CD4-positive, alpha-beta T cell treated with Interleukin-4 for 4 hours (primary cell): ENCODE data around the gene CFAP92.
"Not testable (repeated sequence)": the region's sequence is repeated elsewhere in the genome, so short reads cannot be mapped to it uniquely, and the experiment has no call there.

Source experiments
- DNase-seq: peaks from one replicate; pipeline ENCODE4 v3.0.0-alpha.2; 2020

Gene CFAP92

DNA sequence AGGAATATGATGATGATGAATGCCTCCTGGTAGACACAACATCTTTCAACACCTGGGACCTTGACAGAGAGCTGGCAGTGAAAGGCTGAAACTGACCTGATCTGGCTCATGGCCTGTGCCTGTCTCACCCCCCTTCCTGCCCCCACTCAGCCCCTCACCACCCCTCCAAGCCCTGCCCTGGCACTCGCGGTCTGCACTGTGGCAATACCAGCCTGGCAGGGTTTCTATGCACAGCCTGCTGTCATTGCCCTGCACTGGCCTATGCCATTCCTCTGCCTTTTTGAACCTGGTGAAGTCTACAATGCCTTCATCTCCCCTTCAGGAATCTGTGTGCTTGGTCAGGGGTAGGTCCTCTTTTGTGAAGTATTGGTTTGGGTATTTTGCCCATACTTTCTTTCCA, 58.0 kb downstream of the CFAP92 start:
- DNase-seq = no peak

GRCh38 chr3:128933922-128934253, 60.0 kb downstream of the CFAP92 start:
- no peak for DNase-seq

DNA sequence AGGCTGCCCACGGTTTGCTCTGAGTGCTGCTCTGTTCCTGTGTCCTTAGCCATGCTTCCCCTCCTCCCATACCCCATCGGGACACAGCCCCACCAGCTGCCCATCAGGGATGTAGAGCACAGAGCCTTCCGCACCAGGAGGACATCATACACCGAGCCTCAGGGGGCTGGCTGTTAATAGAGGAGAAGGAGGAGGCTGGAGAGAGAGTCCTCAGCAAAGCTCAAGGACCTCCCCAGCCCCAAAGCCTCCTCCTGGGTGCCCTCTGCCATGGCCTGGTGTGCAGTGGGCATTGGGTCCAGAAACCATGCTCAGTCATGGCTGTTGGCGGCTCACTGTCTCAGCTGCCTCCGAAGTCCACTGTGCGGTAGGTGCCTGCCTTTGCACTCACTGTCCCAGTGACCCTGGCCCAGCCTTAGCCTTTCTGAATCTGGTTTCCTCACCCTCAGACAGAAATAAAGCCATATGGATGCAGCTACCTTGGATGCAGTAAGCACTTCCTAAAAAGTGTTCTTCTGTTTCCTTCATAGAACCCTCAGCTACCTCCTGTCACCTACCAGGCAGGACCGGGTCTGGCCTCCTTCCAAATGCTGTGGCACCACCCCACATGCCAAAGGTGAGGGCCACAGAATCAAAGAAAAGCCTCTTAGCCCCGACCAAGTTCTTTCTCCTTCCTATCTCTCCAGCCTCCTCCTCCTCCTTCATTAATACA, 60.5 kb downstream of the CFAP92 start:
- DNase-seq = no peak

DNA sequence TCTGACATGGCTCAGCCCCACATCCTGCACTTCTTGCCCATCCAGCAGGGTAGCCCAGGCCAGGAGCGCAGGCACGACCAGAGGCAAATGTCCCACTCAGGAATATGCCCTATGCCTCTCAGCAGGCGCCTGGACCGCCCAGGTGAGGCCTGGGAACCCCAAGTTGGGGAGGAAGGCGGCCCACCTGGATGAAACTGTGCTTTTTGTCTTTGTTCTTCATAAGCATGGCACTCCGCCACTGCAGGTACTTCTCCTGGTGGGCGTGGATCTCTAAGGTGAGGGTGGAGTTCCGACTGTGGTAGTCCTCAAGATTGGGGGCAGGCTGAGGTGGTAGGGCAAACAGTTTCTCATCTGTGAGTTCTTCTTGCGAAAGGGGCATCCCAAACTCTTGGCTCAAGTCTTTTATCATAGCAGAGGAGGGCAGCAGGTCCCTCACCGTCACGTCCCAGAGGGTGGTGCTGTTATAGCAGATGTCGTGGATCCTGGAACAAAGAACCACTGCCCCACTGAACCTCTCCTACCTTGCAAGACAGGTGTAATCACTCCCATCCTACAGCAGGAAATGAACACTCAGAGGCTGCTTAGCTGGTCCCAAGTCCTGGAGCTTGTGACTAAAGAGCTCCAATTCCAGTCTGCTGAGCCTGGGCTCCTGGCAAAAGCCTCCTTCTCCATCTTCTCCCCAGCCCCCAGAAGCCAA, 61.2 kb downstream of the CFAP92 start:
- DNase-seq = no peak

DNA sequence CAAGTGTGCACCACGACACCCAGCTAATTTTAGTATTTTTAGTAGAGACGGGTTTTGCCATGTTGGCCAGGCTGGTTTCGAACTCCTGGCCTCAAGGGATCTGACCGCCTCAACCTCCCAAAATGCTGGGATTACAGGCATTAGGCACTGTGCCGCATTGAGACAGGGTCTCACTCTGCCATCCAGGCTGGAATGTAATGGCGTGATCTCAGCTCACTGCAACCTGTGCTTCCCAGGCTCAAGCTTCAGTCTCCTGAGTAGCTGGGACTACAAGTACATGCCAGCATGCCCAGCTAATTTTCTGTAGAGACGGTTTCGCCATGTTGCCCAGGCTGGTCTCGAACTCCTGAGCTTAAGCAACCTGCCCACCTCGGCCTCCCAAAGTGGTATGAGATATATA, 62.8 kb downstream of the CFAP92 start:
- DNase-seq = no peak

DNA sequence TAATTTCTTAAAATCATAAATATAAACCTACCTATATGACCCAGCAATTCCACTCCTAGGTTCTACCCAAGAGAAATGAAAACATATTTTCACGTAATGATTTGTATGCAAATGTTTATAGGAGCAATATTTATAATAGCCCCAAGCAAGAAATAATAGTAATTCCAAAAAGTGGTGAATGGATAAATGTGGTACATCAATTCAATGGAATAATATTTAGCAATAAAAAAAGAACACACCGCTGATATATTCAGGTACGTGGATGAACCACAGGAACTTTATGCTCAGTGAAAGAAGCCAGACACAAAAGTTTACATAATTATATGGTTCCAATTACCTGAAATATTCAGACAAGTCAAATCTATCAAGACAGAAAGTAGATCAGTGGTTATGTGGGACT, 64.5 kb downstream of the CFAP92 start:
- DNase-seq = no peak

DNA sequence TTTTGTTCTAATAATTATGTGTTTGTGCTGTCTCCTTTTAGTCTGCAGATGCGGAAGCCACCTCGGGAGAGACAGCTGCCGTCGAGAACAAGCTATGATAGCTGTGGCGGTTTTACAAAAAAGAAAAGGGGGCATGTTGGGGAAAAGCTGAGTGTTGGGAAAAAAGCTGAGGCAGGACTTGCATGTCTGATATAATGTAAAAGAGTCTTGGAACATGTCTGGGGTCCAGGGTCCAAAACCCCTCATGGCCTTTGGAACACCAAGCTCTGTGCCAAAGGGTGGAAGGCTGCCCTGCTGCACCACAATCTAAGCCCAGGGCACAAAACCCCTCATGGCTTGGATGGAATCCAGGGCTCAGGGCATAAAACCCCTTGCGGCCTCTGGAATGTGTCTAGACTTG, 69.9 kb downstream of the CFAP92 start:
- not testable (repeated sequence) for DNase-seq

DNA sequence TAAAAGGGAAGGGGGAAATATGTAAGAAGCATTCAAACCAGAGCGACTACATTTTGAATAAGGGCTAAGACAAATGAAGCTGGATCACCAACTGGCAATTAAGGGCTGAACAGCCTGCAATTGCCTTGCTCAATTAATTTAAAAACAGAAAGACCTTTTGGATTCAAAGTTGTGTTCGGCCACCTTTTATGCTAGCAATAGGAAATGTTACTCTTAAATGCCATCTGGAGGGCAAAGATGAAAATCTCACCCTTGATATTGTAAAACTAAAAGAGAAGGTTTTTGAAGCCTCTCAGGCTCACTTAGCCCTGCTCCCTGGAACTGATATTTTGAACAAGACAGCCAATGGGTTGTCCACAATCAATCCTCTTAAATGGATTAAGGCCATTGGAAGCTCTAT, 70.3 kb downstream of the CFAP92 start:
- peak; percentile 41 for DNase-seq

GRCh38 chr3:128922804-128923459, 70.9 kb downstream of the CFAP92 start:
- peak; percentile 55 for DNase-seq

GRCh38 chr3:128919988-128920387, 73.9 kb downstream of the CFAP92 start:
- DNase-seq = no peak

- no peak for DNase-seq
Observed at GRCh38 chr3:128917291-128917690, 76.6 kb downstream of the CFAP92 start.

GRCh38 chr3:128914966-128915645, 78.8 kb downstream of the CFAP92 start:
- DNase-seq = no peak

DNA sequence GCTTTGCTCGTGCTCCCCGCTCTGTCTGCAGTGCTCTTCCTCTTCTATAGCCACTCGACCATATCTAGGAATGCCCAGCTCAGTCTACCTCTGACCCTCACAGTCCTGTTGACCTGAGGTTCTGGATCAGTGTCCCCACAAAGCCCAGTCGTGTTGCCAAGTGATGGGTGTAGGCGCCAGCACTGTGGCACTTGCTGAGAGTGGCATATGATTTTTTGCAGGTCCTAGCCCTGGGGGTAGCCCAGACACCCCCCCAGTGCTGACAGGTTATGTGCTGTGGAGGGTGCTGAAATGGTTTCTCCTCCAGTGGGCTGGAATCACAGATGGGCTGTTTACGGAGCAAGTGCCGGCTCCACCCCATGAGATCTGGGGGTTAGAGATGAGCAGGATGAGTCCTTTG, 82.0 kb downstream of the CFAP92 start:
- DNase-seq = no peak

- DNase-seq = no peak
Observed at GRCh38 chr3:128910006-128910405, 83.9 kb downstream of the CFAP92 start.

DNA sequence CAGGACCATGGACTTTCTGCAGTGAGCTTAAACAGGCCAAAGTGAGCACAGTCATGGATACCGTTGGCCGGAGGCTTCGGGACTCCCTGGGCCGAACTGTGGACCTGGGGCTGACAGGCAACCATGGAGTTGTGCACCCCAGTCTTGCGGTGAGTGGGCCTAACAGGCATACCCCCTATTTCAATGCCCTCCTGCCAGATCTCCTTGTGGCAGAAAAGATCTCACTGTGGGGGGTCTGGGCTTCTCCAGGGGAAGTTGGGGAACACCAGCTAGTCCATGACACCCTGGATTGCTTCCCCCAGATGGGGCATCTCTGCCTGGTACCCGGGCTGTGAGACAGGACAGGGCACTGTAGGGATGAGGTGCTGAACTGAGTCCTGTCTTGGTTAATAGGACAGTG, 84.9 kb downstream of the CFAP92 start:
- no peak for DNase-seq

GRCh38 chr3:128907706-128908445, 86.0 kb downstream of the CFAP92 start:
- DNase-seq = no peak

GRCh38 chr3:128906804-128907525, 86.9 kb downstream of the CFAP92 start:
- no peak for DNase-seq

- no peak for DNase-seq
Observed at GRCh38 chr3:128906031-128906803, 87.7 kb downstream of the CFAP92 start.

DNA sequence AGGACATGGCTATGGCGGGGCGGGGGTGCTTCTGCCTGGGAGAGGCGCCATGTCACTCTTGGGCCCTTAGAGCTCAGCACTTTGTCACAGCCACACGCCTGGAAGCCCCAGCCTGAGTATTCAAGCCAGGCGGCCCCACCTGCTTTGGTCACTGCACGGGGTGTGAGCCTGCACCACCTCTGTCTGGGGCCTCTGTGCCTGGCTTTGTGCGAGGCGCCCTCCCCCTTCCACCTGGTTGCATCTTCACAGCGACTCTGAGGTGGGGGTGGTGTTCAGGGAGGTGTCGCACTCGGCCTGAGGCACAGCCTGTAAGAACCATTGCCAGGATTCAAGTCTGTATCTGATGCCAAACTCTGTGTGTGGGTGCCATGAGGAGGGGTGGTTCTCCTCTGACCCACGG, 90.4 kb downstream of the CFAP92 start:
- no peak for DNase-seq

DNA sequence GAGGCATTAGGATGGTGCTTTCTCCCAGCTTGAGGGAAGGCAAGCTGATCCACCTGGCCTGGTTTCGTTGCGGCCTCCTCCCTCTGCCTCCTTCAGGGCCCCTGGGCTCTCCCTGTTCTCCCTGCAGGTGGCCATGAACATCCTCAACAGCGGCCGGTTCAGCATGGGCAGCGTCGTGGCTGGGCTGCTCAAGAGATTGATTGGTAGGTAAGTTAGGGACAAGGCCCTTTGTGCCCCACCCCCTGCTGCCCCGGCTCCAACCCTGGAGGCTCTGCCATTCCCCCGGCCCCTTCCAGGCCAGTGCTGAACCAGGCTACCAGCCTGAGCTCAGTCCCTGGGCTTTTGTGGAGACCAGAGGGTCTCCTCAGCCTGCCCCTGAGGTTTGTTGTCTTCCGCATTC, 91.5 kb downstream of the CFAP92 start:
- DNase-seq = no peak
